Measurements from ENCODE around the gene RBP3.

The RBP3 gene

DNA sequence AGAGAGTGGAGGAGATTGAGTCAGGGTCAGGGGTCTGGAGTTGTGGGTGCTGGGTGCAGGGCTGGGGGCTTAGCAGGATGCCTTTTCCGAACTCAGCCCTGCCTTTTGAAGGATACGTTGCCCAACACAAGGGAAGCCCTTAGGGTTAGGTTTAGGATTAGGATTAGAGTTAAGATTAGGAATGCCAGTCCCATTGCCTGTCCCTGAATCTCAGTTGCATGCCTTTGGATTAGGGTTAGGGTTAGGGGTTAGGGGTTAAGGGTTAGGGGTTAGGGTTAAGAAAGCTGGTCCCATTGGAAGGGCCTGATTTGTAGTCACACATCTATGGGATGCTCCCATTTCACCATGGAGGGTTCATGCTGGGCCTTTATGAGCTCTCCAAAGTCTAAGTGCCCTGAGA lies 56.8 kb downstream of the RBP3 start:
- Histone ChIP-seq H3K27me3 (ENCODE audit: control insufficient read depth, insufficient read depth, low read length) (no peaks in the 10 kb centered on the region), H3K4me3 (ENCODE audit: low read depth, low read length) (no peak overlapping the region), H2AFZ (no peak overlapping the region), H3K4me1 (no peaks in the 10 kb centered on the region), H3K4me2 (ENCODE audit: low read length) (no peak overlapping the region), H3K36me3 (ENCODE audit: control insufficient read depth, insufficient read depth, low read length) (no peaks in the 10 kb centered on the region), H3K9me3 (ENCODE audit: control insufficient read depth, low read length) (no peaks in the 10 kb centered on the region), H3K79me2 (no peaks in the 10 kb centered on the region), H3K27ac (no peak overlapping the region), H3K9ac (no peak overlapping the region)
- TF ChIP-seq, protein P1, sequence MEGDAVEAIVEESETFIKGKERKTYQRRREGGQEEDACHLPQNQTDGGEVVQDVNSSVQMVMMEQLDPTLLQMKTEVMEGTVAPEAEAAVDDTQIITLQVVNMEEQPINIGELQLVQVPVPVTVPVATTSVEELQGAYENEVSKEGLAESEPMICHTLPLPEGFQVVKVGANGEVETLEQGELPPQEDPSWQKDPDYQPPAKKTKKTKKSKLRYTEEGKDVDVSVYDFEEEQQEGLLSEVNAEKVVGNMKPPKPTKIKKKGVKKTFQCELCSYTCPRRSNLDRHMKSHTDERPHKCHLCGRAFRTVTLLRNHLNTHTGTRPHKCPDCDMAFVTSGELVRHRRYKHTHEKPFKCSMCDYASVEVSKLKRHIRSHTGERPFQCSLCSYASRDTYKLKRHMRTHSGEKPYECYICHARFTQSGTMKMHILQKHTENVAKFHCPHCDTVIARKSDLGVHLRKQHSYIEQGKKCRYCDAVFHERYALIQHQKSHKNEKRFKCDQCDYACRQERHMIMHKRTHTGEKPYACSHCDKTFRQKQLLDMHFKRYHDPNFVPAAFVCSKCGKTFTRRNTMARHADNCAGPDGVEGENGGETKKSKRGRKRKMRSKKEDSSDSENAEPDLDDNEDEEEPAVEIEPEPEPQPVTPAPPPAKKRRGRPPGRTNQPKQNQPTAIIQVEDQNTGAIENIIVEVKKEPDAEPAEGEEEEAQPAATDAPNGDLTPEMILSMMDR (IDR thresholded peaks at IDR 0.05): no peak

DNA sequence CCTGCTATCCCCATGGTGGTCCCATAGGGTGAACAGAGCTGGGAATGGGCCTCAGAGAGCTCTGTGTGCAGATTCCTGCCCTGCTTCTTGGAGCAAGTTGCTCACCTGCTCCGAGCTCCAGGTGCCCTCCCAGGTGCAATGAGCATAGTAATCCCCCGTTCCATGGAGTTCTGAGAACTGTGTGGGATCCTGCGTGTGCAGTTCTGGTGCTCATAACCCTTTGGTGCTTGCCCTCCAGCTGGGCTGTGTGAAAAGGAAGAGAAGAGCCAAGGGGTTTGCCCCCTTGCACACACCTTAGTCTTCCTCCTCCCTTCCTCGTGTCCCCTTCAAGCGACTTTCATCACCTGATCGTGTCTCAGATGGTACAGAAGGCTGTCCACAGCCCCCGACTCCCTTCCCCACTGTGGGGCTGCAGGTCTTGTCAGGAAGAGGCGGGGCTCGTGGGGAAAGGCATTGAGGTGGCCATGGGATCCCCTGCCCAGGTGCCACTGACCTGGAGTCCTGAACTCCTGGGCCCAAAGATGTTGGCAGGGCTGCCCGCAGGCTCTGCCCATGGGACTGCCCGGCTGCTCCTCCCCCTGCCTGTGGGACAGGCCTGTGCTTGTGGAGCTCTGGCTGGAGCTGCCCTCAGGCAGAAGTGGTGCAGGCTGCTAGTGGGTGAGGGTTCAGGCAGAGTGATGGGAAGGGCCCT lies 57.8 kb downstream of the RBP3 start:
- Histone ChIP-seq H3K79me2 (no peaks in the 10 kb centered on the region), H3K4me1 (no peaks in the 10 kb centered on the region), H3K9ac (no peak overlapping the region), H3K36me3 (ENCODE audit: control insufficient read depth, insufficient read depth, low read length) (no peaks in the 10 kb centered on the region), H2AFZ (no peak overlapping the region), H3K27ac (no peak overlapping the region), H3K4me2 (ENCODE audit: low read length) (no peak overlapping the region), H3K4me3 (ENCODE audit: low read depth, low read length) (no peak overlapping the region), H3K9me3 (ENCODE audit: control insufficient read depth, low read length) (no peaks in the 10 kb centered on the region), H3K27me3 (ENCODE audit: control insufficient read depth, insufficient read depth, low read length) (no peaks in the 10 kb centered on the region)
- TF ChIP-seq, protein P1 (IDR thresholded peaks at IDR 0.05): no peak

DNA sequence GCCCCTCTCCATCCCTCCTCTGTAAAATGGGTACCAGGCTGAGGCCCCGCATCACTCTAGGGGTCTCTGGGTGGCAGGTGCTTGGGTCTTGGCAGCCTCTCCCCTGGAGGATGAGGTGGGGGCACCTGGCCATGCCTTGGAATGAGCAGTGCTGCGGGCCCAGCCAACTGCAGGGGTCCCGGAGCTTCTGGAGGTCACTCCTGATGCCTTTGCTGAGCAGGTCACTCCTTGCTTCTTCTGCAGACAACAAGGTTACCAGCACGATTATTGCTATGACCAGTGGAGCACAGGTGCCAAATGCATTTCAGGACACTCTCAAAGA lies 58.3 kb downstream of the RBP3 start:
- TF ChIP-seq, protein P1 (IDR thresholded peaks at IDR 0.05): no peak
- Histone ChIP-seq H3K79me2 (no peaks in the 10 kb centered on the region), H3K4me3 (ENCODE audit: low read depth, low read length) (no peak overlapping the region), H3K36me3 (ENCODE audit: control insufficient read depth, insufficient read depth, low read length) (no peaks in the 10 kb centered on the region), H2AFZ (no peak overlapping the region), H3K27ac (no peak overlapping the region), H3K27me3 (ENCODE audit: control insufficient read depth, insufficient read depth, low read length) (no peaks in the 10 kb centered on the region), H3K9me3 (ENCODE audit: control insufficient read depth, low read length) (no peaks in the 10 kb centered on the region), H3K4me2 (ENCODE audit: low read length) (no peak overlapping the region), H3K4me1 (no peaks in the 10 kb centered on the region), H3K9ac (no peak overlapping the region)

DNA sequence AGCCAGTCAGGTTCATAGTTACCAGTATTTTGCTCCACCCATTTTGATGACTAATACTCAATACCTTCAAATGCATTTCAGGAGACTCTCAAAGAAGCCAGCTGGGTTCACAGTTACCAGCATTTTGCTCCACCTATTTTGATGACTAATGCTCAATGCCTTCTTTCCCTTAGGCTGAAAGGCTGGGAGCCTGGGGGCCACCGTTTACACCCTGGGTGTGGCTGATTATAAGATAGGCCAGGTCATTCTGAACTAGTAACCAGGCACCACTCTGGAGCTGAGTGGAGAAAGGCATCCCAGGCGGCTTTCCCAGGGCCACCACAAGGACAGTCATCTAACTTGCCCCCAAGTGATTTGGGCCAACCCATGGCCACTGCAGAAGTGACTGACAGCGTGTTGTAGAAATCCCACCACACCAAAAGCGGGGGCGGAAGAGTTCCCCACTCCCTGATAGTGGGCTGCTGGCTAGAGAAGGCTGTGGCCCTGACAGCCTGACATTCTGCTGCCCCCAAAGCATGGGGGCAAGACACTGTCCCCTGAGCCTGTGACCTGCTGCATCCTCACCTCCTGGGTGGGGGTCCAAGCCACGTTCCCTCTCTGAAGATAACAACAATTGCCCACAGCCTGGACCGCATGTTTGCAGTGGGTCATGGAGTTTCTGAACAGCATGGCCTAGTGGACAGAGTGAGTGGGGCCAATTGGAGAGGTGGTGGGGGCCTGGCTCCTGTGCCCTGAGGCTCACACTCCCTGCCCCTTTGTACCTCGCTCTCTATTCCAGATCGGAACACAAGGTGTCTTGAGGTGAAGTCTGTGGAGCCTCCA lies 58.9 kb downstream of the RBP3 start:
- H3K27ac ChIP-seq: no peak overlapping the region
- H3K9ac ChIP-seq: no peak overlapping the region
- no peak overlapping the region for H2AFZ ChIP-seq
- no peaks in the 10 kb centered on the region for H3K9me3 ChIP-seq (ENCODE audit: control insufficient read depth, low read length)
- H3K79me2 ChIP-seq: no peaks in the 10 kb centered on the region
- no peaks in the 10 kb centered on the region for H3K4me1 ChIP-seq
- no peak overlapping the region for H3K4me3 ChIP-seq (ENCODE audit: low read depth, low read length)
- H3K4me2 ChIP-seq (ENCODE audit: low read length): no peak overlapping the region
- H3K36me3 ChIP-seq (ENCODE audit: control insufficient read depth, insufficient read depth, low read length): no peaks in the 10 kb centered on the region
- TF ChIP-seq, protein P1 (IDR thresholded peaks at IDR 0.05): no peak
- H3K27me3 ChIP-seq (ENCODE audit: control insufficient read depth, insufficient read depth, low read length): no peaks in the 10 kb centered on the region
